Mucosa of descending colon (tissue), 3 donors: Measurements from ENCODE around the gene ARG2. TPM values are rescaled to one million over a fixed set of nuclear protein-coding genes. Genes with fewer than 3 reads are reported as not detected.

Experiments
- ATAC-seq: fragments of 200-7000 bp; cut with Tn5 transposase; one replicate; pipeline ENCODE4 v1.9.1; 2020; ENCODE audit warnings: mild to moderate bottlenecking, moderate library complexity
- DNase-seq, 3 donors: peaks; one replicate each; pipeline ENCODE4 v3.0.0-alpha.2; 2020
- H3K36me3 ChIP-seq: fragments of 200-600 bp; one replicate; pipeline ENCODE4 v1.8.0; 2021; ENCODE audit warnings: low read depth, mild to moderate bottlenecking
- H3K4me1 ChIP-seq: fragments of 200-600 bp; one replicate; pipeline ENCODE4 v1.8.0; 2021; ENCODE audit warnings: low read depth, mild to moderate bottlenecking
- H3K4me3 ChIP-seq: fragments of 200-600 bp; one replicate; pipeline ENCODE4 v1.8.0; 2021; ENCODE audit warnings: mild to moderate bottlenecking
- H3K9me3 ChIP-seq: fragments of 200-600 bp; one replicate; pipeline ENCODE4 v1.8.0; 2021; ENCODE audit warnings: mild to moderate bottlenecking
- CTCF ChIP-seq: fragments of 200-600 bp; IDR thresholded peaks from one replicate; pipeline ENCODE4 v1.8.0; 2022; ENCODE audit warnings: antibody characterized with exemption, mild to moderate bottlenecking
- intact Hi-C, 2 donors: fragments of 100-400 bp; cut with DNase I in 1 of 2; cut with micrococcal nuclease in 1 of 2; formaldehyde crosslinking; loops; one replicate each; pipeline versions ENCODE4 v1.11.0 to v1.11.1; 2022; cut with DNase I, micrococcal nuclease
- total RNA-seq, 3 donors: library from RNA; stranded (reverse); fragmentation: NEBNext Ultra II Directional in 2 of 3; extraction: Animal tissue kit (Norgen Biotek cat#: 25700) in 2 of 3; gene quantifications; one replicate each; pipeline versions ENCODE4 v1.2.1 to v1.2.4, GENCODE V29; 2021 to 2023
- donor health status: DM: no; HTN: no; CAD: no; lungs with moderate emphysema.
- donor health status: DM: no; HTN: no; CAD: no.
- donor health status: DM: no; HTN: yes; CAD: no.

Gene ARG2
- total RNA-seq, 3 donors from 2014 or later = 0.84 to 5.0 (median 4.4) TPM

GRCh38 chr14:67698179-67698578 lies 78.5 kb downstream of the ARG2 start:
- no peak for DNase-seq
- no peaks in the 10 kb centered on the region for H3K9me3 ChIP-seq
- no peak for TF ChIP-seq CTCF
- H3K36me3 ChIP-seq = no peaks in the 10 kb centered on the region
- H3K4me1 ChIP-seq = no peaks in the 10 kb centered on the region
- intact Hi-C loops = no loop called here
- no peak for ATAC-seq
- H3K4me3 ChIP-seq = no peak overlapping the region

Other genes with a start within 250 kb of the ARG2 start
- 10 to 100 TPM; 15.0 to 41.7 (median 30.8) TPM for gene PLEK2, start 207.8 kb upstream of the ARG2 start, total RNA-seq
- gene TMEM229B, start 131.2 kb upstream of the ARG2 start, total RNA-seq = 10 to 100 TPM in 2 of 3 donors, 1 to 10 TPM in 1; 4.8 to 12.6 (median 10.8) TPM
- gene PLEKHH1, start 86.6 kb upstream of the ARG2 start, total RNA-seq = 100 to 1,000 TPM in 1 of 3 donors, 10 to 100 TPM in 2; 45.8 to 110 (median 61.5) TPM
- gene PIGH, start 19.7 kb upstream of the ARG2 start, total RNA-seq = 10 to 100 TPM; 16.6 to 20.0 (median 16.7) TPM
- gene VTI1B, start 54.7 kb downstream of the ARG2 start, total RNA-seq = 100 to 1,000 TPM; 110 to 162 (median 148) TPM
- gene RDH11, start 75.8 kb downstream of the ARG2 start, total RNA-seq = 10 to 100 TPM; 36.0 to 44.1 (median 38.3) TPM
- not detected for gene RDH12, start 82.0 kb downstream of the ARG2 start, total RNA-seq
- gene ZFYVE26, start 196.7 kb downstream of the ARG2 start, total RNA-seq = 10 to 100 TPM; 23.4 to 31.7 (median 29.1) TPM
- 10 to 100 TPM; 15.8 to 23.3 (median 20.9) TPM for gene RAD51B, start 199.9 kb downstream of the ARG2 start, total RNA-seq